ENCODE data around the gene CERKL.

The CERKL gene

GRCh38 chr2:181678861-181679543, 22.1 kb upstream of the CERKL start:
- Histone ChIP-seq H2AFZ (ENCODE audit: low read length) (no peak overlapping the region), H3K27ac (replicated peaks; ENCODE audit: low read length) (no peak overlapping the region), H4K8ac (ENCODE audit: low read depth, low read length) (no peak overlapping the region), H3K9ac (ENCODE audit: low read depth, low read length, poor library complexity) (no peak overlapping the region), H3K27me3 (ENCODE audit: control insufficient read depth in 3 of 3, insufficient read depth in 3 of 3, low read depth in 1 of 3, low read length in 3 of 3) (peaks cover 29 to 94% (median 65%) of the 10 kb centered on the region in 3 experiments), H3K23ac (ENCODE audit: low read depth, low read length, poor library complexity) (no peak overlapping the region), H3K4me2 (ENCODE audit: insufficient read depth, low read length, poor library complexity, severe bottlenecking) (no peak overlapping the region), H2BK5ac (ENCODE audit: low read length) (no peak overlapping the region), H3K4me1 (ENCODE audit: control insufficient read depth in 2 of 2, insufficient read depth in 1 of 2, low read depth in 1 of 2, low read length in 2 of 2) (peaks cover 9 to 11% of the 10 kb centered on the region in 2 donors), H4K91ac (ENCODE audit: low read depth, low read length, poor library complexity) (no peak overlapping the region), H3K4ac (ENCODE audit: low read length) (no peak overlapping the region), H3K36me3 (replicated peaks in 1 of 2; ENCODE audit: control insufficient read depth in 2 of 2, insufficient read depth in 2 of 2, low read length in 2 of 2) (no peaks in the 10 kb centered on the region), H2BK15ac (ENCODE audit: low read length) (no peak overlapping the region), H3K4me3 (ENCODE audit: low read length in 2 of 2) (no peak overlapping the region), H2BK12ac (ENCODE audit: low read length) (no peak overlapping the region), H3K14ac (ENCODE audit: low read length) (no peak overlapping the region), H3K9me3 (replicated peaks in 1 of 2; ENCODE audit: control insufficient read depth in 2 of 2, insufficient read depth in 1 of 2, low read depth in 1 of 2, low read length in 2 of 2) (peaks cover 2 to 6% of the 10 kb centered on the region in 2 donors), H2BK120ac (ENCODE audit: low read depth, low read length) (no peak overlapping the region), H2AK5ac (ENCODE audit: low read depth, low read length) (no peak overlapping the region), H3K79me1 (ENCODE audit: low read depth, low read length) (no peaks in the 10 kb centered on the region), H3K18ac (ENCODE audit: low read length) (no peak overlapping the region)
- WGBS, 2 donors (ENCODE audit: extremely low coverage in 2 of 2, insufficient read length in 2 of 2, insufficient replicate concordance in 1 of 2): no CpG with 5 or more reads among the region's 18 CpGs
- no peak for DNase-seq (ENCODE audit: low spot score)

- Histone ChIP-seq H3K36me3 (replicated peaks in 1 of 2; ENCODE audit: control insufficient read depth in 2 of 2, insufficient read depth in 2 of 2, low read length in 2 of 2) (no peaks in the 10 kb centered on the region), H4K8ac (ENCODE audit: low read depth, low read length) (no peak overlapping the region), H3K23ac (ENCODE audit: low read depth, low read length, poor library complexity) (peak overlapping the region; percentile 3), H3K14ac (ENCODE audit: low read length) (no peak overlapping the region), H2BK15ac (ENCODE audit: low read length) (no peak overlapping the region), H3K4ac (ENCODE audit: low read length) (no peak overlapping the region), H3K27me3 (ENCODE audit: control insufficient read depth in 3 of 3, insufficient read depth in 3 of 3, low read depth in 1 of 3, low read length in 3 of 3) (peaks cover 29 to 92% (median 59%) of the 10 kb centered on the region in 3 experiments), H2AFZ (ENCODE audit: low read length) (no peak overlapping the region), H3K9me3 (replicated peaks in 1 of 2; ENCODE audit: control insufficient read depth in 2 of 2, insufficient read depth in 1 of 2, low read depth in 1 of 2, low read length in 2 of 2) (peaks cover 2 to 6% of the 10 kb centered on the region in 2 donors), H3K79me1 (ENCODE audit: low read depth, low read length) (no peaks in the 10 kb centered on the region), H4K91ac (ENCODE audit: low read depth, low read length, poor library complexity) (no peak overlapping the region), H3K27ac (replicated peaks; ENCODE audit: low read length) (no peak overlapping the region), H2AK5ac (ENCODE audit: low read depth, low read length) (no peak overlapping the region), H3K9ac (ENCODE audit: low read depth, low read length, poor library complexity) (no peak overlapping the region), H2BK120ac (ENCODE audit: low read depth, low read length) (no peak overlapping the region), H3K4me3 (ENCODE audit: low read length in 2 of 2) (no peak overlapping the region), H2BK12ac (ENCODE audit: low read length) (no peak overlapping the region), H2BK5ac (ENCODE audit: low read length) (no peak overlapping the region), H3K4me2 (ENCODE audit: insufficient read depth, low read length, poor library complexity, severe bottlenecking) (no peak overlapping the region), H3K4me1 (ENCODE audit: control insufficient read depth in 2 of 2, insufficient read depth in 1 of 2, low read depth in 1 of 2, low read length in 2 of 2) (peaks cover 8 to 9% of the 10 kb centered on the region in 2 donors), H3K18ac (ENCODE audit: low read length) (no peak overlapping the region)
- peak; percentile 91 for DNase-seq (ENCODE audit: low spot score)
- WGBS, 2 donors (ENCODE audit: extremely low coverage in 2 of 2, insufficient read length in 2 of 2, insufficient replicate concordance in 1 of 2): no CpG with 5 or more reads among the region's 41 CpGs
Measured at GRCh38 chr2:181677912-181678586, 21.1 kb upstream of the CERKL start.

- H4K8ac ChIP-seq (ENCODE audit: low read depth, low read length): no peak overlapping the region
- H3K9me3 ChIP-seq (replicated peaks in 1 of 2; ENCODE audit: control insufficient read depth in 2 of 2, insufficient read depth in 1 of 2, low read depth in 1 of 2, low read length in 2 of 2): peaks cover 0 to 2% of the 10 kb centered on the region in 2 donors
- H3K9ac ChIP-seq (ENCODE audit: low read depth, low read length, poor library complexity): no peak overlapping the region
- no peak overlapping the region for H3K27ac ChIP-seq (replicated peaks; ENCODE audit: low read length)
- no peak overlapping the region for H3K4me2 ChIP-seq (ENCODE audit: insufficient read depth, low read length, poor library complexity, severe bottlenecking)
- H3K23ac ChIP-seq (ENCODE audit: low read depth, low read length, poor library complexity): no peak overlapping the region
- no peak overlapping the region for H2BK120ac ChIP-seq (ENCODE audit: low read depth, low read length)
- H3K4me3 ChIP-seq (ENCODE audit: low read length in 2 of 2): no peak overlapping the region
- no peak overlapping the region for H2BK5ac ChIP-seq (ENCODE audit: low read length)
- no peak overlapping the region for H2BK15ac ChIP-seq (ENCODE audit: low read length)
- H3K36me3 ChIP-seq (replicated peaks in 1 of 2; ENCODE audit: control insufficient read depth in 2 of 2, insufficient read depth in 2 of 2, low read length in 2 of 2): no peaks in the 10 kb centered on the region
- H3K14ac ChIP-seq (ENCODE audit: low read length): no peak overlapping the region
- peaks cover 2 to 5% of the 10 kb centered on the region in 2 donors for H3K4me1 ChIP-seq (ENCODE audit: control insufficient read depth in 2 of 2, insufficient read depth in 1 of 2, low read depth in 1 of 2, low read length in 2 of 2)
- no peak overlapping the region for H2BK12ac ChIP-seq (ENCODE audit: low read length)
- no peak overlapping the region for H4K91ac ChIP-seq (ENCODE audit: low read depth, low read length, poor library complexity)
- no peak for DNase-seq (ENCODE audit: low spot score)
- H3K4ac ChIP-seq (ENCODE audit: low read length): no peak overlapping the region
- H2AFZ ChIP-seq (ENCODE audit: low read length): no peak overlapping the region
- no CpG with 5 or more reads among the region's 4 CpGs for WGBS, 2 donors (ENCODE audit: extremely low coverage in 2 of 2, insufficient read length in 2 of 2, insufficient replicate concordance in 1 of 2)
- no peaks in the 10 kb centered on the region for H3K79me1 ChIP-seq (ENCODE audit: low read depth, low read length)
- no peak overlapping the region for H2AK5ac ChIP-seq (ENCODE audit: low read depth, low read length)
- peaks cover 14 to 76% (median 31%) of the 10 kb centered on the region in 3 experiments for H3K27me3 ChIP-seq (ENCODE audit: control insufficient read depth in 3 of 3, insufficient read depth in 3 of 3, low read depth in 1 of 3, low read length in 3 of 3)
- H3K18ac ChIP-seq (ENCODE audit: low read length): no peak overlapping the region
Measured at GRCh38 chr2:181675254-181675653, 18.3 kb upstream of the CERKL start.

- no peak overlapping the region for H2AK5ac ChIP-seq (ENCODE audit: low read depth, low read length)
- no peak overlapping the region for H2AFZ ChIP-seq (ENCODE audit: low read length)
- no peak for DNase-seq (ENCODE audit: low spot score)
- H3K79me1 ChIP-seq (ENCODE audit: low read depth, low read length): no peaks in the 10 kb centered on the region
- no peak overlapping the region for H3K4ac ChIP-seq (ENCODE audit: low read length)
- H3K27me3 ChIP-seq (ENCODE audit: control insufficient read depth in 3 of 3, insufficient read depth in 3 of 3, low read depth in 1 of 3, low read length in 3 of 3): peaks cover 12 to 71% (median 24%) of the 10 kb centered on the region in 3 experiments
- peaks cover 0 to 3% of the 10 kb centered on the region in 2 donors for H3K4me1 ChIP-seq (ENCODE audit: control insufficient read depth in 2 of 2, insufficient read depth in 1 of 2, low read depth in 1 of 2, low read length in 2 of 2)
- H2BK5ac ChIP-seq (ENCODE audit: low read length): no peak overlapping the region
- H3K18ac ChIP-seq (ENCODE audit: low read length): no peak overlapping the region
- H4K8ac ChIP-seq (ENCODE audit: low read depth, low read length): no peak overlapping the region
- no peak overlapping the region for H3K23ac ChIP-seq (ENCODE audit: low read depth, low read length, poor library complexity)
- H3K9ac ChIP-seq (ENCODE audit: low read depth, low read length, poor library complexity): no peak overlapping the region
- H3K9me3 ChIP-seq (replicated peaks in 1 of 2; ENCODE audit: control insufficient read depth in 2 of 2, insufficient read depth in 1 of 2, low read depth in 1 of 2, low read length in 2 of 2): peaks cover 0 to 2% of the 10 kb centered on the region in 2 donors
- no peak overlapping the region for H3K27ac ChIP-seq (replicated peaks; ENCODE audit: low read length)
- H2BK12ac ChIP-seq (ENCODE audit: low read length): no peak overlapping the region
- H2BK120ac ChIP-seq (ENCODE audit: low read depth, low read length): no peak overlapping the region
- no peak overlapping the region for H2BK15ac ChIP-seq (ENCODE audit: low read length)
- H3K4me3 ChIP-seq (ENCODE audit: low read length in 2 of 2): no peak overlapping the region
- H3K36me3 ChIP-seq (replicated peaks in 1 of 2; ENCODE audit: control insufficient read depth in 2 of 2, insufficient read depth in 2 of 2, low read length in 2 of 2): no peaks in the 10 kb centered on the region
- H3K4me2 ChIP-seq (ENCODE audit: insufficient read depth, low read length, poor library complexity, severe bottlenecking): no peak overlapping the region
- H4K91ac ChIP-seq (ENCODE audit: low read depth, low read length, poor library complexity): no peak overlapping the region
- no peak overlapping the region for H3K14ac ChIP-seq (ENCODE audit: low read length)
Measured at GRCh38 chr2:181674461-181674860, 17.6 kb upstream of the CERKL start.

All from neuronal stem cell (in vitro differentiated cells).